ENCODE data around the gene ERN2.

ERN2 gene

GRCh38 chr16:23650674-23651416, 62.2 kb downstream of the ERN2 start:
- in situ Hi-C loops (cut with MboI; ENCODE audit: low sequenced_read_pairs) = no loop called here

- in situ Hi-C loops (cut with MboI; ENCODE audit: low sequenced_read_pairs) = no loop called here
Observed at GRCh38 chr16:23642246-23642774, 70.7 kb downstream of the ERN2 start.

- in situ Hi-C loops (cut with MboI; ENCODE audit: low sequenced_read_pairs) = no loop called here
Observed at GRCh38 chr16:23640931-23641765, 71.9 kb downstream of the ERN2 start, which contains the start of the genes DCTN5 and PALB2. TSS of gene DCTN5 (plus strand) at chr16:23641466. CDS start at chr16:23641543, 77 bp downstream. TSS of gene PALB2 (minus strand) at chr16:23641310. CDS start at chr16:23641157, 153 bp downstream.

- in situ Hi-C loops (cut with MboI; ENCODE audit: low sequenced_read_pairs) = no loop called here
Observed at GRCh38 chr16:23640615-23640930, 72.4 kb downstream of the ERN2 start.

All from HL-60/S4 treated with retinoic acid at 250 ng/mL for 4 days and 3 days (cell line).